Erythroblast (primary cell): ENCODE measurements around the gene UBL4A.

Source experiments
- DNase-seq, 2 experiments: peaks; one replicate each; lab custom pipeline; 2025; lab: John Stamatoyannopoulos, UW
- GATA1 ChIP-seq: IDR thresholded peaks from 2 replicates; pipeline ENCODE4 v1.6.1; 2011; ENCODE audit warnings: low read depth, mild to moderate bottlenecking, control low read depth, low read length, moderate library complexity
- POLR2A ChIP-seq: IDR thresholded peaks from 2 replicates; pipeline ENCODE4 v1.6.1; 2011; ENCODE audit warnings: mild to moderate bottlenecking, low read length

UBL4A gene

GRCh38 chrX:154450312-154450711, 36.1 kb downstream of the UBL4A start:
- no peak for DNase-seq
- no peak for TF ChIP-seq POLR2A
- no peak for TF ChIP-seq GATA1

- DNase-seq: no peak
- TF ChIP-seq GATA1: no peak
- TF ChIP-seq POLR2A: no peak
Observed at GRCh38 chrX:154449618-154450017, 36.8 kb downstream of the UBL4A start.

DNA sequence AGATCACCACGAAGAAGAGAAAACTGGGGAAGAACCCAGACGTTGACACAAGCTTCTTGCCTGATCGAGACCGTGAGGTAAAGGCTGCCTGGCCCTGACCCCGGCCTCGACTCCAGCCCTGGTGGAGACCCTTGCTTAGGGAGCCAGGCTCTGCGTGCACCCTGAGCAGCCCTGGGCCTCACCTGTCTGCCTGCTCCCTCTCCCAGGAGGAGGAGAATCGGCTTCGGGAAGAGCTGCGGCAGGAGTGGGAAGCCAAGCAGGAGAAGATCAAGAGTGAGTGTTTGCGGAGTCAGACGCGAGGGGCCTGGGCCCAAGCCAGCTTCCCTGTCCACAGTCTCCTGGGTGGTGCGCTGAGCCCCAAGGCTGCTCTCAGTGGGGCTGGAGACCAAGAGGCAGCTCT, 37.9 kb downstream of the UBL4A start:
- no peak for DNase-seq
- TF ChIP-seq POLR2A: no peak
- TF ChIP-seq GATA1: no peak

- DNase-seq: no peak
- no peak for TF ChIP-seq POLR2A
- TF ChIP-seq GATA1: no peak
Observed at GRCh38 chrX:154446430-154446829, 40.0 kb downstream of the UBL4A start.

DNA sequence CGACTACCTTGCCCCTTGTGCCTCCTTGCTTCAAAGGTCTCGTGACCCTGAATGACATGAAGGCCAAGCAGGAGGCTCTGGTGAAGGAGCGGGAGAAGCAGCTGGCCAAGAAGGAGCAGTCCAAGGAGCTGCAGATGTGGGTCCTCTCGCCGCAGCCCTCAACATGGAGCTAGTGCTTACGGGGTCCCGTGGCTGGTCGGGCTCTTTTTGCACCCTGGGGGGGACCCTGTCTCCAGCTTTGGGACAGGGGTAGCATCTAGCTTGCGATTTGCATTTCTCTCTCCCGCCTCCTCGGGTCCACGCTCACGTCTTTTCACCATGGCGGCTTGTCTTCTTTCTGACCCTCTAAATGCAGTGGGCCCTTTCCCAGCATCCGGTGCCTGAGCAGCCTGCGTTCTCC, 40.6 kb downstream of the UBL4A start:
- TF ChIP-seq GATA1 (no peak), POLR2A (no peak)
- DNase-seq: no peak

DNA sequence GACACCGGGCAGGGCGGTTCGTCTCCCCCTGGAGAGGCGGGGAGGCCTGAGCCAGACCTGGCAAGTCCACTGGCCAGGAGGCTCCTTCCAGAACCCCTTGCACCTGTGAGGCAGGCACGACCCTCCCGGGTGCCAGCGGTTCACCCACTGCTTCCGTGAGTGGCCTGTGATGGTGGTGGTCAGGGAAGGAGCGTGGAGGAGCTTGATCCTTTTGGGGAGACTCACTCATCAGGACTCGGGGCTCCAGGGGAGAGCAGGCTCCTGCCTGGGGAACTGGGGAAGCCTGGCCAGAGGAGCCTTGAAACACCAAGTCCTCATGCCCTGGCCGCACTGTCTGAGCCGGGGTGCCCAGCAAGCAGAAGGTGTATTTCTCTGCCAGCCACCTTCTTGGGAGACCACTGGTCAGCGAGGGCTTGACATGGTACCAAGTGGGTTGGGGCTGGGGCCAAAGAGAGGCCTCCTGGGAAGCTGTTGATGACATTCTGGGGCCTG, 41.6 kb downstream of the UBL4A start:
- DNase-seq: no peak
- TF ChIP-seq POLR2A: no peak
- no peak for TF ChIP-seq GATA1

DNA sequence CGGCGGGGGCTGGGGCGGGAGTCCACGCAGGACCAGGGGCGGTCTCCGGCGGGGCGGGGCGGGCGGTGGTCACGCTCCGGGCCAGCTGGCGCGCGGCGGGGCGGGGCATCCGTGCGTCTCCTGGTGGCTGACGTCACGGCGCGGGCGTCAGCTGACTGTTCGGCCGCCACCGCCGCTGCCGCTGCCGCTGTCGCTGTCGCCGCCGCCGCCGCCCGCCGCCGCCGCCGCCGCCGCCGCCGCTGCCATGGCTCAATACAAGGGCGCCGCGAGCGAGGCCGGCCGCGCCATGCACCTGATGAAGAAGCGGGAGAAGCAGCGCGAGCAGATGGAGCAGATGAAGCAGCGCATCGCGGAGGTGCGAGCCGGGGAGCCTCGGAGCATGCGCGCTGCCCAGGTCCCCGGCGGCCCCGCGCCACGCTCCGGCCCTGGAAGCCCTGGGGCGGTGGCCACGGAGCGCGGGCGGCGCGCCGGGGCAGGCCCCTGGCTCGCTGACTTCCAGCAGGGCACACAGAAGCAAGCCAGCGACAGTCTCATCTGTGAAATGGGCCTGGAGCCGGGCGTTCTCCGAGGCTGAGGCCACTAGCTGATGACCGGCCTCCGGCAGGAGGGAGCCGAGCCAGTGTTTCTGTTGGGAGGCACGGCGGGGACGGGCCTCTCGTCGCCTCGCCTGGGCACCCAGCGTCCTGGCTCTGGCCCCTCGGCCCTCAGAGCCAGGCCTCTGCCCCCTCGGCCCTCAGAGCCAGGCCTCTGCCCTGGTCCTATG, 42.2 kb downstream of the UBL4A start, which contains the start of gene FAM50A:
TSS of gene FAM50A (plus strand) at position 150 of the 763 bp plus-strand sequence. CDS start at position 245, 95 bp downstream.
- TF ChIP-seq GATA1: no peak
- no peak for TF ChIP-seq POLR2A
- DNase-seq: peak; percentile 84 to 92

GRCh38 chrX:154443479-154443910, 42.9 kb downstream of the UBL4A start:
- TF ChIP-seq POLR2A: no peak
- no peak for TF ChIP-seq GATA1
- peak in 1 of 2 experiments; percentile 47 for DNase-seq

GRCh38 chrX:154441984-154442707, 44.3 kb downstream of the UBL4A start:
- TF ChIP-seq GATA1 (no peak), POLR2A (no peak)
- no peak for DNase-seq

DNA sequence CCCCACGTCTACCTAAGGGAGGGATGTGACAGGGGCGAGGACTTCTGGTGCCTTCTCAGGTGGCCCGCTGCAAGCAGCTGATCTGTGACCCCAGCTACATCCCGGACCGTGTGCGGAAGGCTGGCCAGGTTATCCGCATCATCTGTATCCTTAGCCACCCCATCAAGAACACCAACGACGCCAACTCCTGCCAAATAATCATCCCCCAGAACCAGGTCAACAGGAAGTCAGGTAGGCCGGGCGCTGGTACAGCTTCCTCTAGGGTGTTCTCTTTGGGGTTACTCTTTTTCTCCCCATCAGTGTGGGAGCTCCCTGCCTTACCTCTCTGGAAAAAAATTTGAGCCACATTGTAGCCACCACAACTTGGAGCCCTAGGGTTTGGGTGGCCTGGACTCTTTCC, 44.9 kb downstream of the UBL4A start:
- no peak for TF ChIP-seq POLR2A
- no peak for TF ChIP-seq GATA1
- no peak for DNase-seq

DNA sequence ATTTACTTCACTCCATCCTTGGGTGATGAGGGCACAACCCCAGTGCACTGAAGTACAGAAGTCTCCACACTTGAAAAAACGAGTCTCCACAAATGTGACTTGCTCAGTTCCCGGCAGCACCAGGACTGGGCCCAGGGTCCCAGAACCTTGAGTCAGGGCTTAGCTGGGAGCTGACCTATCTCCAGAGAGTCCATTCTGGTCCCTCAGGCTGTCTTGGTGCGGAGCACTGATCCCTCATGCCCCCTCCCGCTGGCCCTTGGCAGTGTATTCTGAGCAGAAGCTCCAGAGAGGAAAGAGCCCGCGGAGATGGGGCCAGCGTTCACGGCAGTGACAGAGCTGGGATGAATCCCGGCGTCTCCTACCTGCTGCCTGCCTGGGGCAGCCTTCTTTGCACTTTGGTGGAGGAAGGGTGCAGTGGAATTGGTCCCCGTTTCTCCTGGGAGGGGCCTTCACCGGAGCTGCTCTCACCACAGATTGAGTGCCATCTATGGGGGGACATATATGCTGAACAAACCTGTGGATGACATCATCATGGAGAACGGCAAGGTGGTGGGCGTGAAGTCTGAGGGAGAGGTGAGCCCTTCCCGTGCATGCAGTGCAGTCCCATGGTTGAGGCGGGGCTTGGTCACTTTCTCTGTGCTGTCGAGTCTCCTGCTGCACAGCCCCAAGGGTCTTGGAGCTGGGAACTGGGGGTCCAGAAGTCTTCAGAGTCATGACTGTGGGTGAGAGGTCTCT, 45.6 kb downstream of the UBL4A start:
- no peak for TF ChIP-seq GATA1
- TF ChIP-seq POLR2A: no peak
- DNase-seq: no peak

DNA sequence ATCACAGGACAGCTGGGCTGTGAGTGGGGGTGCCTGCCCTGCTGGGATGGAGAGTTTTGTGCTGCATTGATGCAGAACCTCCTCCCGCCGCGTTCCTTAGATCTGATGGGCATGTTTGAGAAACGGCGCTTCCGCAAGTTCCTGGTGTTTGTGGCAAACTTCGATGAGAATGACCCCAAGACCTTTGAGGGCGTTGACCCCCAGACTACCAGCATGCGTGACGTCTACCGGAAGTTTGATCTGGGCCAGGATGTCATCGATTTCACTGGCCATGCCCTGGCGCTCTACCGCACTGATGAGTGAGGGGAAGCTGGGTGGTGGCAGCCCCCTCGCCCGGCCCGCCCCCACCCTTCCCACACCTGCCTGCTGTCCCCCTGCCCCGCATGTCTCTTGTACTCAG, 46.6 kb downstream of the UBL4A start:
- TF ChIP-seq GATA1 (no peak), POLR2A (no peak)

More for the DNA sequence above, 46.6 kb downstream of the UBL4A start:
- DNase-seq: no peak
